Natural killer cell (primary cell): ENCODE measurements around the gene KIF9. TPM values are rescaled to one million over a fixed set of nuclear protein-coding genes. Genes with fewer than 3 reads are reported as not detected.

Experiments used
- ATAC-seq, 3 donors: fragments of 150-1000 bp in 2 of 3; fragments of 200-7000 bp in 1 of 3; cut with Tn5 transposase; 1 replicate in 1 of 3; 2 replicates in 2 of 3; pipeline ENCODE4 v1.10.0; 2021; ENCODE audit warnings: mild to moderate bottlenecking in 2 of 3, moderate library complexity in 2 of 3
- DNase-seq, 2 donors: peaks; one replicate each; pipeline versions ENCODE4 v3.0.0 to v3.0.0-alpha.2; 2013 to 2021; ENCODE audit warnings: mixed read lengths in 1 of 2
- H3K27ac ChIP-seq: one replicate; pipeline ENCODE4 v1.5.1; 2013; ENCODE audit warnings: mild to moderate bottlenecking, low read length
- H3K27me3 ChIP-seq: one replicate; pipeline ENCODE4 v1.6.1; 2013; ENCODE audit warnings: low read length; ENCODE audit not compliant: control insufficient read depth, insufficient read depth
- H3K36me3 ChIP-seq: one replicate; pipeline ENCODE4 v1.6.1; 2013; ENCODE audit warnings: low read length; ENCODE audit not compliant: control insufficient read depth, insufficient read depth
- H3K4me1 ChIP-seq: one replicate; pipeline ENCODE4 v1.6.1; 2013; ENCODE audit warnings: low read length; ENCODE audit not compliant: control insufficient read depth, insufficient read depth
- H3K4me3 ChIP-seq: one replicate; pipeline ENCODE4 v1.5.1; 2013; ENCODE audit warnings: low read length
- H3K9me3 ChIP-seq: one replicate; pipeline ENCODE4 v1.6.1; 2013; ENCODE audit warnings: low read length; ENCODE audit not compliant: control insufficient read depth, insufficient read depth
- H3K27ac Mint-ChIP-seq, 2 donors: one replicate each; pipeline ENCODE4 v1.8.0; 2022; ENCODE audit warnings: mild to moderate bottlenecking in 2 of 2, mixed read lengths in 2 of 2, moderate library complexity in 1 of 2
- H3K27me3 Mint-ChIP-seq, 2 donors: one replicate each; pipeline ENCODE4 v1.8.0; 2022; ENCODE audit warnings: low read depth in 2 of 2, mixed read lengths in 2 of 2
- H3K36me3 Mint-ChIP-seq: one replicate; pipeline ENCODE4 v1.8.0; 2022; ENCODE audit warnings: mixed read lengths
- H3K4me1 Mint-ChIP-seq, 2 donors: one replicate each; pipeline ENCODE4 v1.8.0; 2022; ENCODE audit warnings: mixed read lengths in 2 of 2
- H3K4me3 Mint-ChIP-seq: one replicate; pipeline ENCODE4 v1.8.0; 2022; ENCODE audit warnings: mild to moderate bottlenecking, moderate library complexity, mixed read lengths
- H3K9me3 Mint-ChIP-seq, 2 donors: one replicate each; pipeline ENCODE4 v1.8.0; 2022; ENCODE audit warnings: mixed read lengths in 2 of 2
- CTCF ChIP-seq: fragments of 200-600 bp; IDR thresholded peaks from one replicate; pipeline ENCODE4 v1.8.0; 2022; ENCODE audit warnings: antibody characterized with exemption
- WGBS: methylation state at CpG from one replicate; pipeline ENCODE4 v1.1.7; 2013; ENCODE audit warnings: missing lambda C conversion rate; ENCODE audit not compliant: insufficient coverage; 5-methylcytosine and 5-hydroxymethylcytosine counted together
- intact Hi-C: fragments of 100-400 bp; cut with micrococcal nuclease; formaldehyde crosslinking; loops from one replicate; pipeline ENCODE4 v1.14.2; 2022
- total RNA-seq, 4 donors: library from RNA; stranded (reverse); fragments of 120-200 nt in 1 of 4; gene quantifications; one replicate each; pipeline versions ENCODE4 v1.2.3 to v1.2.4, GENCODE V29; 2013 to 2022

KIF9 gene
- total RNA-seq, 3 donors from 2014 or later (not counting 1 experiment from before 2014, with no cell fraction given): 11.4 to 21.9 (median 21.4) TPM

- H3K36me3 ChIP-seq: no peaks in the 10 kb centered on the region
- no peak overlapping the region for H3K4me3 ChIP-seq
- H3K4me1 Mint-ChIP-seq: no peaks in the 10 kb centered on the region
- no peak overlapping the region for H3K27ac ChIP-seq
- no peaks in the 10 kb centered on the region for H3K9me3 ChIP-seq
- no peaks in the 10 kb centered on the region for H3K4me1 ChIP-seq
- H3K27me3 Mint-ChIP-seq: no peaks in the 10 kb centered on the region
- no peaks in the 10 kb centered on the region for H3K9me3 Mint-ChIP-seq
- no peaks in the 10 kb centered on the region for H3K27me3 ChIP-seq
- intact Hi-C loops: no loop called here
- H3K4me3 Mint-ChIP-seq: no peak overlapping the region
- no peak for DNase-seq
- no peak for ATAC-seq
- no peak for TF ChIP-seq CTCF
- 96% methylated on average over 4 of the region's 5 CpGs for WGBS
- no peak overlapping the region for H3K27ac Mint-ChIP-seq
- no peaks in the 10 kb centered on the region for H3K36me3 Mint-ChIP-seq
Measured at GRCh38 chr3:47273564-47273963, 9.0 kb downstream of the KIF9 start.

GRCh38 chr3:47270526-47270925 lies 12.1 kb downstream of the KIF9 start:
- no peak overlapping the region for H3K4me3 Mint-ChIP-seq
- no peaks in the 10 kb centered on the region for H3K9me3 Mint-ChIP-seq
- TF ChIP-seq CTCF: no peak
- ATAC-seq: no peak
- H3K27ac Mint-ChIP-seq: no peak overlapping the region
- H3K36me3 Mint-ChIP-seq: no peaks in the 10 kb centered on the region
- WGBS: 97% methylated on average over 3 of the region's 4 CpGs
- Histone ChIP-seq H3K4me1 (no peaks in the 10 kb centered on the region), H3K27ac (no peak overlapping the region), H3K9me3 (no peaks in the 10 kb centered on the region), H3K36me3 (no peaks in the 10 kb centered on the region), H3K4me3 (no peak overlapping the region), H3K27me3 (no peaks in the 10 kb centered on the region)
- intact Hi-C loops: no loop called here
- no peaks in the 10 kb centered on the region for H3K4me1 Mint-ChIP-seq
- no peak for DNase-seq
- no peaks in the 10 kb centered on the region for H3K27me3 Mint-ChIP-seq

GRCh38 chr3:47267490-47267824 lies 15.1 kb downstream of the KIF9 start:
- Mint-ChIP-seq H3K4me1 (no peaks in the 10 kb centered on the region), H3K27ac (no peak overlapping the region), H3K36me3 (no peaks in the 10 kb centered on the region), H3K27me3 (no peaks in the 10 kb centered on the region), H3K4me3 (no peak overlapping the region), H3K9me3 (no peaks in the 10 kb centered on the region)
- Histone ChIP-seq H3K4me3 (no peak overlapping the region), H3K27me3 (no peaks in the 10 kb centered on the region), H3K36me3 (no peaks in the 10 kb centered on the region), H3K9me3 (no peaks in the 10 kb centered on the region), H3K4me1 (no peaks in the 10 kb centered on the region), H3K27ac (no peak overlapping the region)
- no peak for ATAC-seq
- intact Hi-C loops: no loop called here
- DNase-seq: no peak
- no peak for TF ChIP-seq CTCF

- Mint-ChIP-seq H3K36me3 (no peaks in the 10 kb centered on the region), H3K9me3 (no peaks in the 10 kb centered on the region), H3K4me3 (no peak overlapping the region), H3K4me1 (no peaks in the 10 kb centered on the region), H3K27ac (no peak overlapping the region), H3K27me3 (no peaks in the 10 kb centered on the region)
- H3K27me3 ChIP-seq: no peaks in the 10 kb centered on the region
- DNase-seq (peak in 1 of 2 donors; percentile 37), ATAC-seq (no peak)
- H3K27ac ChIP-seq: no peak overlapping the region
- 41% methylated on average over 8 of the region's 11 CpGs for WGBS
- H3K4me1 ChIP-seq: no peaks in the 10 kb centered on the region
- no peaks in the 10 kb centered on the region for H3K9me3 ChIP-seq
- H3K4me3 ChIP-seq: no peak overlapping the region
- no peak for TF ChIP-seq CTCF
- no peaks in the 10 kb centered on the region for H3K36me3 ChIP-seq
- intact Hi-C loops: no loop called here
Measured at GRCh38 chr3:47266709-47267489, 15.7 kb downstream of the KIF9 start.
